A549 (cell line): Measurements from ENCODE around the gene ZP3.
"Not testable (repeated sequence)": the region's sequence is repeated elsewhere in the genome, so short reads cannot be mapped to it uniquely, and the experiment has no call there.

Experiments used
- CHD4 ChIP-seq: fragments of 200-600 bp; sonication (generic); IDR thresholded peaks from 2 replicates; pipeline ENCODE4 v1.6.1; 2016; ENCODE audit warnings: antibody characterized with exemption, mild to moderate bottlenecking, borderline replicate concordance
- CTCF ChIP-seq: fragments of >200 bp; sonication (Bioruptor Twin); formaldehyde crosslinking; IDR thresholded peaks from 3 replicates; pipeline ENCODE4 v1.5.1; 2016
- FOSB ChIP-seq: fragments of 250-450 bp; sonication (Bioruptor Pico); IDR thresholded peaks from 2 replicates; pipeline ENCODE4 v1.5.0; 2020; ENCODE audit warnings: mild to moderate bottlenecking, moderate library complexity
- JUNB ChIP-seq: fragments of >200 bp; sonication (Bioruptor Twin); formaldehyde crosslinking; IDR thresholded peaks from 2 replicates; pipeline ENCODE4 v1.6.1; 2016
- MAFK ChIP-seq: fragments of 450-650 bp; IDR thresholded peaks from 2 replicates; pipeline ENCODE4 v1.6.1; 2014; ENCODE audit not compliant: partially characterized antibody
- PHF8 ChIP-seq: fragments of 200-600 bp; sonication (generic); IDR thresholded peaks from 2 replicates; pipeline ENCODE4 v1.6.1; 2016; ENCODE audit warnings: low read depth, mild to moderate bottlenecking, antibody characterized with exemption, moderate library complexity, borderline replicate concordance
- POLR2A ChIP-seq: IDR thresholded peaks from 2 replicates; pipeline ENCODE4 v1.6.1; 2012; ENCODE audit warnings: mild to moderate bottlenecking, low read length

GRCh38 chr7:76441792-76442191, 17.0 kb downstream of the ZP3 start:
- TF ChIP-seq CTCF; POLR2A; MAFK; JUNB; CHD4; PHF8; FOSB (CRISPR knock-in tag): not testable (repeated sequence)
